WTC11 (cell line): Measurements from ENCODE around the gene SFMBT1. TPM values are rescaled to one million over a fixed set of nuclear protein-coding genes. Genes with fewer than 3 reads are reported as not detected.
A peak's percentile ranks its signal among the peaks of the same experiment; 100 is the strongest.

Experiments
- CTCF ChIP-seq: fragments of 200-600 bp; IDR thresholded peaks from 2 replicates; pipeline ENCODE4 v1.8.0; 2022; ENCODE audit warnings: antibody characterized with exemption
- IRF2 ChIP-seq: sonication (generic); formaldehyde crosslinking; IDR thresholded peaks from 2 replicates; pipeline ENCODE4 v1.8.0; 2022; ENCODE audit warnings: low read depth, missing genetic modification reagents, borderline replicate concordance
- MAX ChIP-seq: sonication (generic); formaldehyde crosslinking; IDR thresholded peaks from 2 replicates; pipeline ENCODE4 v1.8.0; 2022; ENCODE audit warnings: mild to moderate bottlenecking, missing genetic modification reagents
- NFE2L1 ChIP-seq: sonication (generic); formaldehyde crosslinking; IDR thresholded peaks from 2 replicates; pipeline ENCODE4 v1.8.1; 2023; ENCODE audit warnings: missing genetic modification reagents
- PREB ChIP-seq: sonication (generic); formaldehyde crosslinking; IDR thresholded peaks from 2 replicates; pipeline ENCODE4 v1.8.1; 2022; ENCODE audit warnings: mild to moderate bottlenecking, missing genetic modification reagents, moderate library complexity, borderline replicate concordance
- RORB ChIP-seq: fragments of 250-450 bp; sonication (Bioruptor Pico); IDR thresholded peaks from 2 replicates; pipeline ENCODE4 v1.9.0; 2021; ENCODE audit warnings: mild to moderate bottlenecking
- SP1 ChIP-seq: sonication (generic); formaldehyde crosslinking; conservative IDR thresholded peaks from 2 replicates; pipeline ENCODE4 v1.8.1; 2022; ENCODE audit warnings: missing genetic modification reagents
- TCF7 ChIP-seq: sonication (generic); formaldehyde crosslinking; IDR thresholded peaks from 2 replicates; pipeline ENCODE4 v1.8.0; 2022; ENCODE audit warnings: mild to moderate bottlenecking, low read depth, missing genetic modification reagents, moderate library complexity
- USF1 ChIP-seq: sonication (generic); formaldehyde crosslinking; IDR thresholded peaks from 2 replicates; pipeline ENCODE4 v1.8.0; 2022; ENCODE audit warnings: mild to moderate bottlenecking, missing genetic modification reagents
- USF2 ChIP-seq: sonication (generic); formaldehyde crosslinking; IDR thresholded peaks from 2 replicates; pipeline ENCODE4 v1.8.1; 2023; ENCODE audit warnings: mild to moderate bottlenecking, missing genetic modification reagents, moderate library complexity
- ZNF138 ChIP-seq: sonication (generic); formaldehyde crosslinking; conservative IDR thresholded peaks from 2 replicates; pipeline ENCODE4 v1.8.1; 2022; ENCODE audit warnings: mild to moderate bottlenecking, moderate library complexity, missing genetic modification reagents
- ZNF281 ChIP-seq: sonication (generic); formaldehyde crosslinking; IDR thresholded peaks from 2 replicates; pipeline ENCODE4 v1.8.0; 2023; ENCODE audit warnings: mild to moderate bottlenecking, missing genetic modification reagents
- ZNF317 ChIP-seq: sonication (generic); formaldehyde crosslinking; IDR thresholded peaks from 2 replicates; pipeline ENCODE4 v1.8.1; 2023; ENCODE audit warnings: low read depth, mild to moderate bottlenecking, moderate library complexity, missing genetic modification reagents, borderline replicate concordance
- total RNA-seq: library from RNA; stranded (reverse); gene quantifications from 3 replicates; pipeline ENCODE4 v1.2.3, GENCODE V29; 2021
- TF ChIP-seq, protein P1 (sequence below): sonication (generic); formaldehyde crosslinking; conservative IDR thresholded peaks from 2 replicates; pipeline ENCODE4 v1.8.1; 2023; ENCODE audit warnings: mild to moderate bottlenecking, low read depth, missing genetic modification reagents, moderate library complexity
- TF ChIP-seq, protein P2 (sequence below): fragments of 250-450 bp; sonication (Bioruptor Pico); IDR thresholded peaks from 2 replicates; pipeline ENCODE4 v1.9.0; 2021; ENCODE audit warnings: mild to moderate bottlenecking, borderline replicate concordance
- TF ChIP-seq, protein P3 (sequence below): sonication (generic); formaldehyde crosslinking; IDR thresholded peaks from 2 replicates; pipeline ENCODE4 v1.8.0; 2022; ENCODE audit warnings: mild to moderate bottlenecking, missing genetic modification reagents
- TF ChIP-seq, protein P4 (sequence below): sonication (generic); formaldehyde crosslinking; IDR thresholded peaks from 2 replicates; pipeline ENCODE4 v1.8.0; 2022; ENCODE audit warnings: mild to moderate bottlenecking, missing genetic modification reagents

The SFMBT1 gene
- total RNA-seq, 1 experiment from 2014 or later: 20.9 TPM

GRCh38 chr3:53046171-53047170 lies 598 bp upstream of the SFMBT1 start (continued):
- TF ChIP-seq IRF2 (CRISPR knock-in tag) (0 out of 2 replicates have a peak, but pooled peaks have one; percentile 12), ZNF281 (CRISPR knock-in tag) (0 out of 2 replicates have a peak, but pooled peaks have one; percentile 57), CTCF (no peak), SP1 (CRISPR knock-in tag) (peak; percentile 40; the same call in 1 of the 2 replicates), ZNF317 (CRISPR knock-in tag) (no peak; the same call in 1 of the 2 replicates), MAX (CRISPR knock-in tag) (peak; percentile 89), ZNF138 (CRISPR knock-in tag) (no peak), USF1 (peak; percentile 86), PREB (CRISPR knock-in tag) (no peak), USF2 (CRISPR knock-in tag) (peak; percentile 86), RORB (CRISPR knock-in tag) (no peak), TCF7 (CRISPR knock-in tag) (no peak), NFE2L1 (peak; percentile 72)
- TF ChIP-seq, protein P1, sequence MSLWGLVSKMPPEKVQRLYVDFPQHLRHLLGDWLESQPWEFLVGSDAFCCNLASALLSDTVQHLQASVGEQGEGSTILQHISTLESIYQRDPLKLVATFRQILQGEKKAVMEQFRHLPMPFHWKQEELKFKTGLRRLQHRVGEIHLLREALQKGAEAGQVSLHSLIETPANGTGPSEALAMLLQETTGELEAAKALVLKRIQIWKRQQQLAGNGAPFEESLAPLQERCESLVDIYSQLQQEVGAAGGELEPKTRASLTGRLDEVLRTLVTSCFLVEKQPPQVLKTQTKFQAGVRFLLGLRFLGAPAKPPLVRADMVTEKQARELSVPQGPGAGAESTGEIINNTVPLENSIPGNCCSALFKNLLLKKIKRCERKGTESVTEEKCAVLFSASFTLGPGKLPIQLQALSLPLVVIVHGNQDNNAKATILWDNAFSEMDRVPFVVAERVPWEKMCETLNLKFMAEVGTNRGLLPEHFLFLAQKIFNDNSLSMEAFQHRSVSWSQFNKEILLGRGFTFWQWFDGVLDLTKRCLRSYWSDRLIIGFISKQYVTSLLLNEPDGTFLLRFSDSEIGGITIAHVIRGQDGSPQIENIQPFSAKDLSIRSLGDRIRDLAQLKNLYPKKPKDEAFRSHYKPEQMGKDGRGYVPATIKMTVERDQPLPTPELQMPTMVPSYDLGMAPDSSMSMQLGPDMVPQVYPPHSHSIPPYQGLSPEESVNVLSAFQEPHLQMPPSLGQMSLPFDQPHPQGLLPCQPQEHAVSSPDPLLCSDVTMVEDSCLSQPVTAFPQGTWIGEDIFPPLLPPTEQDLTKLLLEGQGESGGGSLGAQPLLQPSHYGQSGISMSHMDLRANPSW: no peak
- TF ChIP-seq, protein P2, sequence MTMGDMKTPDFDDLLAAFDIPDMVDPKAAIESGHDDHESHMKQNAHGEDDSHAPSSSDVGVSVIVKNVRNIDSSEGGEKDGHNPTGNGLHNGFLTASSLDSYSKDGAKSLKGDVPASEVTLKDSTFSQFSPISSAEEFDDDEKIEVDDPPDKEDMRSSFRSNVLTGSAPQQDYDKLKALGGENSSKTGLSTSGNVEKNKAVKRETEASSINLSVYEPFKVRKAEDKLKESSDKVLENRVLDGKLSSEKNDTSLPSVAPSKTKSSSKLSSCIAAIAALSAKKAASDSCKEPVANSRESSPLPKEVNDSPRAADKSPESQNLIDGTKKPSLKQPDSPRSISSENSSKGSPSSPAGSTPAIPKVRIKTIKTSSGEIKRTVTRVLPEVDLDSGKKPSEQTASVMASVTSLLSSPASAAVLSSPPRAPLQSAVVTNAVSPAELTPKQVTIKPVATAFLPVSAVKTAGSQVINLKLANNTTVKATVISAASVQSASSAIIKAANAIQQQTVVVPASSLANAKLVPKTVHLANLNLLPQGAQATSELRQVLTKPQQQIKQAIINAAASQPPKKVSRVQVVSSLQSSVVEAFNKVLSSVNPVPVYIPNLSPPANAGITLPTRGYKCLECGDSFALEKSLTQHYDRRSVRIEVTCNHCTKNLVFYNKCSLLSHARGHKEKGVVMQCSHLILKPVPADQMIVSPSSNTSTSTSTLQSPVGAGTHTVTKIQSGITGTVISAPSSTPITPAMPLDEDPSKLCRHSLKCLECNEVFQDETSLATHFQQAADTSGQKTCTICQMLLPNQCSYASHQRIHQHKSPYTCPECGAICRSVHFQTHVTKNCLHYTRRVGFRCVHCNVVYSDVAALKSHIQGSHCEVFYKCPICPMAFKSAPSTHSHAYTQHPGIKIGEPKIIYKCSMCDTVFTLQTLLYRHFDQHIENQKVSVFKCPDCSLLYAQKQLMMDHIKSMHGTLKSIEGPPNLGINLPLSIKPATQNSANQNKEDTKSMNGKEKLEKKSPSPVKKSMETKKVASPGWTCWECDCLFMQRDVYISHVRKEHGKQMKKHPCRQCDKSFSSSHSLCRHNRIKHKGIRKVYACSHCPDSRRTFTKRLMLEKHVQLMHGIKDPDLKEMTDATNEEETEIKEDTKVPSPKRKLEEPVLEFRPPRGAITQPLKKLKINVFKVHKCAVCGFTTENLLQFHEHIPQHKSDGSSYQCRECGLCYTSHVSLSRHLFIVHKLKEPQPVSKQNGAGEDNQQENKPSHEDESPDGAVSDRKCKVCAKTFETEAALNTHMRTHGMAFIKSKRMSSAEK (CRISPR knock-in tag): no peak
- TF ChIP-seq, protein P3, sequence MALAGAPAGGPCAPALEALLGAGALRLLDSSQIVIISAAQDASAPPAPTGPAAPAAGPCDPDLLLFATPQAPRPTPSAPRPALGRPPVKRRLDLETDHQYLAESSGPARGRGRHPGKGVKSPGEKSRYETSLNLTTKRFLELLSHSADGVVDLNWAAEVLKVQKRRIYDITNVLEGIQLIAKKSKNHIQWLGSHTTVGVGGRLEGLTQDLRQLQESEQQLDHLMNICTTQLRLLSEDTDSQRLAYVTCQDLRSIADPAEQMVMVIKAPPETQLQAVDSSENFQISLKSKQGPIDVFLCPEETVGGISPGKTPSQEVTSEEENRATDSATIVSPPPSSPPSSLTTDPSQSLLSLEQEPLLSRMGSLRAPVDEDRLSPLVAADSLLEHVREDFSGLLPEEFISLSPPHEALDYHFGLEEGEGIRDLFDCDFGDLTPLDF (CRISPR knock-in tag): peak; percentile 54; the same call in 1 of the 2 replicates
- TF ChIP-seq, protein P4, sequence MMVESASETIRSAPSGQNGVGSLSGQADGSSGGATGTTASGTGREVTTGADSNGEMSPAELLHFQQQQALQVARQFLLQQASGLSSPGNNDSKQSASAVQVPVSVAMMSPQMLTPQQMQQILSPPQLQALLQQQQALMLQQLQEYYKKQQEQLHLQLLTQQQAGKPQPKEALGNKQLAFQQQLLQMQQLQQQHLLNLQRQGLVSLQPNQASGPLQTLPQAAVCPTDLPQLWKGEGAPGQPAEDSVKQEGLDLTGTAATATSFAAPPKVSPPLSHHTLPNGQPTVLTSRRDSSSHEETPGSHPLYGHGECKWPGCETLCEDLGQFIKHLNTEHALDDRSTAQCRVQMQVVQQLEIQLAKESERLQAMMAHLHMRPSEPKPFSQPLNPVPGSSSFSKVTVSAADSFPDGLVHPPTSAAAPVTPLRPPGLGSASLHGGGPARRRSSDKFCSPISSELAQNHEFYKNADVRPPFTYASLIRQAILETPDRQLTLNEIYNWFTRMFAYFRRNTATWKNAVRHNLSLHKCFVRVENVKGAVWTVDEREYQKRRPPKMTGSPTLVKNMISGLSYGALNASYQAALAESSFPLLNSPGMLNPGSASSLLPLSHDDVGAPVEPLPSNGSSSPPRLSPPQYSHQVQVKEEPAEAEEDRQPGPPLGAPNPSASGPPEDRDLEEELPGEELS: peak; percentile 93
